HCT116 (cell line): ENCODE results near the gene MBTPS1. TPM values are rescaled to one million over a fixed set of nuclear protein-coding genes. Genes with fewer than 3 reads are reported as not detected.

Source experiments
- ATAC-seq: fragments of 200-7000 bp; cut with Tn5 transposase; 2 replicates; pipeline ENCODE4 v1.9.1; 2020; ENCODE audit warnings: mild to moderate bottlenecking, moderate library complexity
- BruUV-seq: library from RNA; stranded (reverse); fragments of 400-500 nt; replicated peaks from 2 replicates; lab custom pipeline; 2021; lab: Mats Ljungman, UMichigan
- CTCF ChIA-PET: fragments of 300-600 bp; sonication (Branson Sonifier 250); formaldehyde crosslinking; loops from one replicate; lab custom pipeline; 2021; ENCODE audit warnings: antibody characterized with exemption; lab: Charles Lee
- POLR2A ChIA-PET: fragments of 300-600, 350-600 bp; sonication (Branson Sonifier 250); formaldehyde crosslinking; loops from one replicate; lab custom pipeline; 2021; ENCODE audit warnings: antibody characterized with exemption; lab: Charles Lee
- RAD21 ChIA-PET, 2 experiments: fragments of 300-600 bp; sonication (Branson Sonifier 250); formaldehyde crosslinking; loops; one replicate each; lab custom pipeline; 2023; ENCODE audit warnings: low total read pairs in 2 of 2; ENCODE audit not compliant: uncharacterized antibody in 2 of 2, unreplicated experiment in 2 of 2, low non-redundant PET in 1 of 2; lab: Charles Lee
- DNase-seq: peaks from one replicate; pipeline ENCODE4 v3.0.0-alpha.2; 2010; ENCODE audit warnings: low read depth, low spot score
- H2AFZ ChIP-seq: fragments of 200-600 bp; shearing (Covaris generic), sonication (generic); 2 replicates; pipeline ENCODE4 v1.6.1; 2017; ENCODE audit warnings: low read depth, mixed run types, mixed read lengths, antibody characterized with exemption, low read length; ENCODE audit not compliant: poor library complexity, severe bottlenecking
- H3K27ac ChIP-seq: 2 replicates; pipeline ENCODE4 v1.5.1; 2012; ENCODE audit warnings: low read depth, low read length
- H3K27me3 ChIP-seq: fragments of 200-600 bp; sonication (generic); 2 replicates; pipeline ENCODE4 v1.6.1; 2016; ENCODE audit warnings: mixed run types, low read length, mixed read lengths; ENCODE audit not compliant: insufficient read depth
- H3K36me3 ChIP-seq, 2 experiments: fragments of 200-500 bp in 1 of 2; fragments of 200-600 bp in 1 of 2; sonication (Bioruptor generic) in 1 of 2; sonication (generic) in 1 of 2; 2 replicates each; pipeline versions ENCODE4 v1.5.1 to v1.6.1; 2014 to 2016; ENCODE audit warnings: low read length in 2 of 2, inconsistent platforms in 1 of 2, mixed read lengths in 1 of 2, mixed run types in 1 of 2; ENCODE audit not compliant: insufficient read depth in 2 of 2, control insufficient read depth in 1 of 2
- H3K4me1 ChIP-seq, 2 experiments: fragments of 200-600 bp in 1 of 2; sonication (generic) in 1 of 2; 2 replicates each; pipeline versions ENCODE4 v1.5.1 to v1.6.1; 2012 to 2017; ENCODE audit warnings: low read length in 2 of 2, inconsistent platforms in 1 of 2, mild to moderate bottlenecking in 1 of 2, mixed read lengths in 1 of 2, mixed run types in 1 of 2, moderate library complexity in 1 of 2; ENCODE audit not compliant: insufficient read depth in 2 of 2, control insufficient read depth in 1 of 2
- H3K4me2 ChIP-seq: fragments of 200-600 bp; sonication (generic); 2 replicates; pipeline ENCODE4 v1.6.1; 2017; ENCODE audit warnings: mixed run types, low read length, mixed read lengths
- H3K4me3 ChIP-seq, 2 experiments: fragments of 200-600 bp in 1 of 2; sonication (generic) in 1 of 2; replicated peaks in 1 of 2; 2 replicates each; pipeline ENCODE4 v1.5.1; 2011 to 2016; ENCODE audit warnings: low read length in 2 of 2, control low read depth in 1 of 2, low read depth in 1 of 2, mild to moderate bottlenecking in 1 of 2, mixed read lengths in 1 of 2, mixed run types in 1 of 2
- H3K79me2 ChIP-seq: fragments of 200-600 bp; sonication (generic); 2 replicates; pipeline ENCODE4 v1.6.1; 2017; ENCODE audit warnings: mild to moderate bottlenecking, mixed run types, low read length, moderate library complexity, mixed read lengths; ENCODE audit not compliant: insufficient read depth
- H3K9ac ChIP-seq: fragments of 200-600 bp; sonication (generic); 2 replicates; pipeline ENCODE4 v1.6.1; 2016; ENCODE audit warnings: low read length, mixed read lengths
- H3K9me2 ChIP-seq: fragments of 200-600 bp; sonication (generic), shearing (Covaris generic); 2 replicates; pipeline ENCODE4 v1.6.1; 2017; ENCODE audit warnings: mixed run types, mild to moderate bottlenecking, moderate library complexity; ENCODE audit not compliant: insufficient read depth
- H3K9me3 ChIP-seq, 2 experiments: fragments of 200-500 bp in 1 of 2; fragments of 200-600 bp in 1 of 2; sonication (Bioruptor generic) in 1 of 2; sonication (generic) in 1 of 2; 2 replicates each; pipeline ENCODE4 v1.6.1; 2014 to 2017; ENCODE audit warnings: low read length in 2 of 2, mixed read lengths in 2 of 2, inconsistent platforms in 1 of 2, low read depth in 1 of 2, mild to moderate bottlenecking in 1 of 2, mixed run types in 1 of 2, moderate library complexity in 1 of 2; ENCODE audit not compliant: control insufficient read depth in 1 of 2, insufficient read depth in 1 of 2
- H4K20me1 ChIP-seq: fragments of 200-600 bp; sonication (generic), shearing (Covaris generic); 2 replicates; pipeline ENCODE4 v1.6.1; 2017; ENCODE audit warnings: mixed run types, mild to moderate bottlenecking, moderate library complexity; ENCODE audit not compliant: insufficient read depth
- ATF3 ChIP-seq: IDR thresholded peaks from 2 replicates; pipeline ENCODE4 v1.6.1; 2012
- CBX3 ChIP-seq: IDR thresholded peaks from 2 replicates; pipeline ENCODE4 v1.6.1; 2012; ENCODE audit warnings: low read depth
- CEBPB ChIP-seq: IDR thresholded peaks from 2 replicates; pipeline ENCODE4 v1.6.1; 2012; ENCODE audit warnings: low read depth
- CTCF ChIP-seq, 3 experiments: fragments of 200-600 bp in 1 of 3; sonication (generic) in 1 of 3; IDR thresholded peaks in 2 of 3; conservative IDR thresholded peaks in 1 of 3; 2 replicates each; pipeline ENCODE4 v1.5.1; 2012 to 2017; ENCODE audit warnings: low read depth in 2 of 3, low read length in 2 of 3, antibody characterized with exemption in 1 of 3, borderline replicate concordance in 1 of 3, control low read depth in 1 of 3, mild to moderate bottlenecking in 1 of 3, mixed read lengths in 1 of 3, mixed run types in 1 of 3, moderate library complexity in 1 of 3; ENCODE audit not compliant: insufficient read depth in 1 of 3
- ELF1 ChIP-seq: IDR thresholded peaks from 2 replicates; pipeline ENCODE4 v1.6.1; 2012; ENCODE audit warnings: low read depth, borderline replicate concordance
- EZH2 ChIP-seq: fragments of 200-600 bp; sonication (generic); IDR thresholded peaks from 2 replicates; pipeline ENCODE4 v1.6.1; 2017; ENCODE audit warnings: antibody characterized with exemption, mixed run types
- EZH2phosphoT487 ChIP-seq: fragments of 200-600 bp; IDR thresholded peaks from 2 replicates; pipeline ENCODE4 v1.6.1; 2018; ENCODE audit warnings: antibody characterized with exemption, borderline replicate concordance
- FOSL1 ChIP-seq: IDR thresholded peaks from 2 replicates; pipeline ENCODE4 v1.6.1; 2012; ENCODE audit warnings: low read depth
- MAX ChIP-seq: IDR thresholded peaks from 2 replicates; pipeline ENCODE4 v1.6.1; 2012
- POLR2AphosphoS5 ChIP-seq: IDR thresholded peaks from 2 replicates; pipeline ENCODE4 v1.6.1; 2011; ENCODE audit warnings: mild to moderate bottlenecking, low read depth, low read length, moderate library complexity
- RAD21 ChIP-seq: IDR thresholded peaks from 2 replicates; pipeline ENCODE4 v1.6.1; 2012; ENCODE audit warnings: low read depth, mild to moderate bottlenecking
- REST ChIP-seq: IDR thresholded peaks from 2 replicates; pipeline ENCODE4 v1.6.1; 2012; ENCODE audit warnings: low read depth
- SIN3A ChIP-seq: IDR thresholded peaks from 2 replicates; pipeline ENCODE4 v1.6.1; 2012; ENCODE audit warnings: low read depth
- SP1 ChIP-seq: IDR thresholded peaks from 2 replicates; pipeline ENCODE4 v1.6.1; 2012; ENCODE audit warnings: low read depth
- SRF ChIP-seq: IDR thresholded peaks from 2 replicates; pipeline ENCODE4 v1.6.1; 2012; ENCODE audit warnings: low read depth
- TCF7L2 ChIP-seq: IDR thresholded peaks from 2 replicates; pipeline ENCODE4 v1.7.0; 2011; ENCODE audit warnings: borderline replicate concordance, inconsistent platforms; ENCODE audit not compliant: insufficient read depth, insufficient read length; ENCODE audit errors: extremely low read depth
- YY1 ChIP-seq: IDR thresholded peaks from 2 replicates; pipeline ENCODE4 v1.6.1; 2011; ENCODE audit warnings: low read length, low read depth, moderate library complexity, mild to moderate bottlenecking; ENCODE audit not compliant: insufficient replicate concordance; ENCODE audit errors: extremely low read depth
- ZNF274 ChIP-seq: fragments of 200-500 bp; sonication (Bioruptor generic); IDR thresholded peaks from 2 replicates; pipeline ENCODE4 v1.6.1; 2014; ENCODE audit warnings: mild to moderate bottlenecking, low read depth, low read length, inconsistent platforms
- intact Hi-C: fragments of 100-400 bp; cut with micrococcal nuclease; formaldehyde crosslinking; loops from 2 replicates; pipeline ENCODE4 v1.10.0; 2022
- total RNA-seq: library from RNA; stranded (reverse); gene quantifications from one replicate; pipeline ENCODE4 v1.2.1, GENCODE V29; 2021; ENCODE audit not compliant: unreplicated experiment

Gene MBTPS1
- total RNA-seq, 1 experiment from 2014 or later: 111 TPM

GRCh38 chr16:84009282-84009681 lies 107.5 kb downstream of the MBTPS1 start:
- no TSS peak for BruUV-seq
- RAD21 ChIA-PET: no interaction called here
- no peaks in the 10 kb centered on the region for H3K36me3 ChIP-seq
- H2AFZ ChIP-seq: no peak overlapping the region
- no peak overlapping the region for H3K27ac ChIP-seq
- ATAC-seq (no peak), DNase-seq (no peak)
- peaks cover 5 to 12% of the 10 kb centered on the region in 2 experiments for H3K4me1 ChIP-seq
- no peak overlapping the region for H3K4me2 ChIP-seq
- CTCF ChIA-PET: no interaction called here
- no peaks in the 10 kb centered on the region for H4K20me1 ChIP-seq
- H3K9ac ChIP-seq: no peak overlapping the region
- TF ChIP-seq ZNF274: no peak
- TF ChIP-seq CTCF (IDR thresholded peaks at IDR 0.05 in 2 of 3, conservative IDR thresholded peaks at IDR 0.05 in 1 of 3; ENCODE audit: borderline replicate concordance in 1 of 3, insufficient read depth in 1 of 3, low read depth in 2 of 3, low read length in 2 of 3): no peak
- TF ChIP-seq EZH2phosphoT487: no peak
- TF ChIP-seq ELF1: no peak
- no peak for TF ChIP-seq ATF3
- no peak for TF ChIP-seq REST
- TF ChIP-seq SP1: no peak
- TF ChIP-seq POLR2AphosphoS5: no peak
- TF ChIP-seq EZH2: no peak
- TF ChIP-seq FOSL1: no peak
- TF ChIP-seq YY1: no peak
- no peak for TF ChIP-seq CBX3
- no peak for TF ChIP-seq CEBPB
- no peak for TF ChIP-seq MAX
- TF ChIP-seq RAD21: no peak
- no peak for TF ChIP-seq SRF
- TF ChIP-seq TCF7L2: no peak
- TF ChIP-seq SIN3A: no peak
- H3K9me3 ChIP-seq: no peaks in the 10 kb centered on the region
- H3K4me3 ChIP-seq: no peak overlapping the region
- H3K27me3 ChIP-seq: 0 out of 2 replicates have a peak, but pooled peaks cover 5% of the 10 kb centered on the region
- no peaks in the 10 kb centered on the region for H3K79me2 ChIP-seq
- POLR2A ChIA-PET: no interaction called here
- intact Hi-C loops: no loop called here
- no peaks in the 10 kb centered on the region for H3K9me2 ChIP-seq
